IgD-negative memory B cell (primary cell): ENCODE results near the gene EEF1G. TPM values are rescaled to one million over a fixed set of nuclear protein-coding genes. Genes with fewer than 3 reads are reported as not detected.
"Not testable (repeated sequence)": the region's sequence is repeated elsewhere in the genome, so short reads cannot be mapped to it uniquely, and the experiment has no call there.

Source experiments
- H3K27ac Mint-ChIP-seq, 3 donors: one replicate each; pipeline ENCODE4 v1.8.0; 2020 to 2022; ENCODE audit warnings: mild to moderate bottlenecking in 3 of 3, mixed read lengths in 3 of 3, moderate library complexity in 1 of 3
- H3K27me3 Mint-ChIP-seq: one replicate; pipeline ENCODE4 v1.8.0; 2021; ENCODE audit warnings: mixed read lengths
- H3K36me3 Mint-ChIP-seq: one replicate; pipeline ENCODE4 v1.8.0; 2020; ENCODE audit warnings: mild to moderate bottlenecking, mixed read lengths
- H3K4me1 Mint-ChIP-seq, 3 donors: one replicate each; pipeline ENCODE4 v1.8.0; 2020 to 2022; ENCODE audit warnings: mixed read lengths in 3 of 3, mild to moderate bottlenecking in 1 of 3
- H3K4me3 Mint-ChIP-seq, 4 donors: one replicate each; pipeline ENCODE4 v1.8.0; 2020 to 2022; ENCODE audit warnings: mild to moderate bottlenecking in 4 of 4, mixed read lengths in 4 of 4, moderate library complexity in 3 of 4
- H3K9me3 Mint-ChIP-seq, 3 donors: one replicate each; pipeline ENCODE4 v1.8.0; 2020 to 2021; ENCODE audit warnings: mixed read lengths in 3 of 3, mild to moderate bottlenecking in 1 of 3
- polyA plus RNA-seq: library from polyadenylated mRNA; unstranded; fragments of 300-500 nt; fragmentation: Illumina TruSeq; gene quantifications from one replicate; pipeline ENCODE4 v1.2.3, GENCODE V29; 2021

The EEF1G gene
- polyA plus RNA-seq, 1 donor from 2014 or later, result 1,657 TPM

- Mint-ChIP-seq H3K9me3 (no peaks in the 10 kb centered on the region), H3K27ac (peak overlapping the region in 2 of 3 donors; percentile 40 to 87), H3K4me3 (peak overlapping the region; percentile 10 to 87 (median 64)), H3K36me3 (no peaks in the 10 kb centered on the region), H3K27me3 (no peaks in the 10 kb centered on the region), H3K4me1 (peaks cover 25 to 34% (median 29%) of the 10 kb centered on the region in 3 donors)
Observed at GRCh38 chr11:62575837-62576236, 2.1 kb upstream of the EEF1G start.

DNA sequence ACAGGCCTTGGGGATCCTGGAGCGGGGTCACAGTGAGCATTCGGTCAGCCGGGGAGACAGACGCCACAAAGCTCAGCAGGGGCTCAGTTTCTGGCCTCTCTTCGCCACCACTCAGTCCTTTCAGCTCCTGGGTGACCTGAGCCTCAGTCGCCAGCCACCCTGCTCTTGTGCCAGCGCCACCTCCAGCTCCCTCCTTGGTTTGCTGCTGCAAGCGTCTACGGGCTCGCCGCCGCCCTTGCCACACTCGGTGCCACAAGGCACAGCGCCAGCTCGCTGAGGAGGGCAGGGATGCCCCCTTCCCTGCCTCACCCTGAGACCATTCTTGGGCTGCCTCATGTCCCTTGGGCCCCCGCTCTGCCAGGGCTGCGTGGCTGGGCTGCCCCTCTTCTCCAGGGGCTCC lies 1.5 kb upstream of the EEF1G start:
- Mint-ChIP-seq H3K9me3 (no peaks in the 10 kb centered on the region), H3K27ac (peak overlapping the region in 1 of 3 donors; percentile 87), H3K4me3 (peak overlapping the region; percentile 10 to 98 (median 80)), H3K36me3 (no peaks in the 10 kb centered on the region), H3K27me3 (no peaks in the 10 kb centered on the region), H3K4me1 (peaks cover 26 to 36% (median 33%) of the 10 kb centered on the region in 3 donors)

- H3K27me3 Mint-ChIP-seq, result no peaks in the 10 kb centered on the region
- peaks cover 26 to 36% (median 36%) of the 10 kb centered on the region in 3 donors for H3K4me1 Mint-ChIP-seq
- peak overlapping the region; percentile 96 to 98 (median 97) for H3K4me3 Mint-ChIP-seq
- H3K9me3 Mint-ChIP-seq, result no peaks in the 10 kb centered on the region
- peaks cover under 1% of the 10 kb centered on the region for H3K36me3 Mint-ChIP-seq
- peak overlapping the region; percentile 87 to 97 (median 96) for H3K27ac Mint-ChIP-seq
Observed at GRCh38 chr11:62574363-62575071, 826 bp upstream of the EEF1G start.

- H3K36me3 Mint-ChIP-seq, result peaks cover 2% of the 10 kb centered on the region
- peaks cover 28 to 39% (median 36%) of the 10 kb centered on the region in 3 donors for H3K4me1 Mint-ChIP-seq
- peak overlapping the region; percentile 87 to 97 (median 96) for H3K27ac Mint-ChIP-seq
- H3K9me3 Mint-ChIP-seq, result no peaks in the 10 kb centered on the region
- H3K27me3 Mint-ChIP-seq, result no peaks in the 10 kb centered on the region
- peak overlapping the region; percentile 96 to 98 (median 97) for H3K4me3 Mint-ChIP-seq
Observed at GRCh38 chr11:62573006-62573591, 592 bp downstream of the EEF1G start.

DNA sequence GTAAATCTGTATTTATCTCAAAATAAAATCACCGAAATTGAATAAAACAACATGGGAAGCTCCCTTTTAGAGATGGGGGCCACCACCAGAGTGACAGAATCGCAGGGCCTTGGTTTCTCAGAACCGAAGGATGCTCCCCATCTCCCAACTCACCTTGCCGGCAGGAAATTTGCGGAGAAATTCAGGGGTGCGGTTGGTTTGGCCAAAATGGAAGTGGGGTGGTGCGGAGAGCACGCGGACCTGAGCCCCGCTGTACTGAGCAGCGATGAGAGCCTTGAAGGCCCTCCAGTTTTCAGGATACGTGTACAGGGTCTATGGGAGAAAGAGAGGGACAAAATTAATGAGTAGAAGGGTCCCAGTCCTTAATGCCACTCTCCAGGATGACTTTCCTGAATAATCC lies 1.3 kb downstream of the EEF1G start:
- H3K27ac Mint-ChIP-seq, result peak overlapping the region; percentile 87 to 97 (median 96)
- no peaks in the 10 kb centered on the region for H3K27me3 Mint-ChIP-seq
- peak overlapping the region; percentile 96 to 98 (median 97) for H3K4me3 Mint-ChIP-seq
- H3K9me3 Mint-ChIP-seq, result no peaks in the 10 kb centered on the region
- peaks cover 2% of the 10 kb centered on the region for H3K36me3 Mint-ChIP-seq
- peaks cover 27 to 40% (median 36%) of the 10 kb centered on the region in 3 donors for H3K4me1 Mint-ChIP-seq

DNA sequence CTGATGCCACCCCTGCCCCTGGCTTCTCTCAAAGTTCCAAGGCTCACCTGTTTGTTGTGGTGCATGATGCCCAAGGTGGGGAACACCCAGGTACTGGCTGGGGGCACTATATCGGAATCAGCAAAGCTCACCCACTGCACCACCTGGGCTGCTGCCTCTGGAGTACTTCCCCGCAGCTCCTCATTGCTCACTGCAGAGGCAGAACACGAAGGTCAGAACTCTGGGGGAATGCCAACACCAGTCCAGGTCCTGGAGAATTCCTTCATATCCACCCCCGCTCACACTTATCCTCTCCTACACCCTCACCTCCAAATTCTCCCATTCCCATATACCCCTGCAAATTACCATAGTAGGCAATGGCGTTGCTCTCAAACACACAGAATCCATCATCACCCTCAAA lies 2.2 kb downstream of the EEF1G start:
- Mint-ChIP-seq H3K4me1 (peaks cover 26 to 47% (median 36%) of the 10 kb centered on the region in 3 donors), H3K27ac (peak overlapping the region; percentile 4 to 93 (median 57)), H3K4me3 (peak overlapping the region in 1 of 4 donors; percentile 97)
- not testable (repeated sequence) for H3K36me3 Mint-ChIP-seq, H3K9me3 Mint-ChIP-seq, H3K27me3 Mint-ChIP-seq

GRCh38 chr11:62570903-62571302 lies 2.8 kb downstream of the EEF1G start:
- H3K4me1 Mint-ChIP-seq, result peaks cover 29 to 47% (median 40%) of the 10 kb centered on the region in 3 donors
- not testable (repeated sequence) for H3K27me3 Mint-ChIP-seq, H3K9me3 Mint-ChIP-seq, H3K36me3 Mint-ChIP-seq
- H3K4me3 Mint-ChIP-seq, result peak overlapping the region in 1 of 4 donors; percentile 97
- peak overlapping the region; percentile 4 to 71 (median 57) for H3K27ac Mint-ChIP-seq

GRCh38 chr11:62569611-62570010 lies 4.1 kb downstream of the EEF1G start:
- peak overlapping the region in 1 of 4 donors; percentile 49 for H3K4me3 Mint-ChIP-seq

DNA sequence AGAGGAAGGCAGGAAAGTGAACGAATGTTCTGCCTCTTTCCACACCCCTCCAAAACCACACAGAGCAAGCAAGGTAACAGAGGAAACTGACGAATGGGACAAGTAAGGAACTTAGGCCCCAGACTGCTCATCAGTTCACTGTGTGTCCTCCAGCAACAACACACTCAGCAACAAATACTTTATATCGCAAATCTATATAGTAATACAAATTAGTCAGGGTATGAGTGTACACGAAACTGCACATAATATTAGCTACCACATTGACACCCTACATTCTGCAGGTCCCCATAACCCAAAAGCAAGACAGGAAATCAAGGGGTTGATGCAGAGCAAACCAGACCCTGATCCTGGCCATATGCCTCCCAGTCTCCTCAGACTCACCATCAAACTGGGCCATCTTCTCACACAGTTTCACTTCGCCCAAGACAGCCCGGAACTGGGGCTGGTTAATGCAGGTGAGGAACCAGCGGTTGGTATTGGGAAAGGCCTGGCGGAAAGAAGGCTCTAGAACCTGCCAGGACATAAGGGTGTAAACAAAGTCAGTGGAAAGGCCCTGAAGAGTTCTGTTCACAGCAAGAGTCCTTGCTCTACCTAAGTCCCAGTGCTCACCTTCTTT lies 6.6 kb downstream of the EEF1G start:
- Mint-ChIP-seq H3K36me3 (peaks cover 4% of the 10 kb centered on the region), H3K4me1 (peaks cover 13 to 30% (median 26%) of the 10 kb centered on the region in 3 donors), H3K9me3 (no peaks in the 10 kb centered on the region), H3K27ac (peak overlapping the region in 2 of 3 donors; percentile 67 to 83), H3K4me3 (peak overlapping the region in 2 of 4 donors; percentile 18 to 67), H3K27me3 (no peaks in the 10 kb centered on the region)

More at GRCh38 chr11:62569611-62570010, 4.1 kb downstream of the EEF1G start:
- Mint-ChIP-seq H3K9me3 (no peaks in the 10 kb centered on the region), H3K4me1 (peaks cover 23 to 44% (median 42%) of the 10 kb centered on the region in 3 donors), H3K36me3 (peaks cover 4% of the 10 kb centered on the region), H3K27ac (no peak overlapping the region), H3K27me3 (no peaks in the 10 kb centered on the region)

- Mint-ChIP-seq H3K4me1 (peaks cover 12 to 27% (median 24%) of the 10 kb centered on the region in 3 donors), H3K27me3 (no peaks in the 10 kb centered on the region), H3K4me3 (no peak overlapping the region), H3K27ac (peak overlapping the region in 1 of 3 donors; percentile 67), H3K36me3 (peaks cover 4% of the 10 kb centered on the region), H3K9me3 (no peaks in the 10 kb centered on the region)
Observed at GRCh38 chr11:62566247-62566646, 7.4 kb downstream of the EEF1G start.

GRCh38 chr11:62565100-62565802 lies 8.4 kb downstream of the EEF1G start:
- no peaks in the 10 kb centered on the region for H3K27me3 Mint-ChIP-seq
- H3K9me3 Mint-ChIP-seq, result no peaks in the 10 kb centered on the region
- H3K27ac Mint-ChIP-seq, result peak overlapping the region in 1 of 3 donors; percentile 67
- H3K36me3 Mint-ChIP-seq, result peaks cover 4% of the 10 kb centered on the region
- H3K4me3 Mint-ChIP-seq, result no peak overlapping the region
- H3K4me1 Mint-ChIP-seq, result peaks cover 13 to 26% (median 24%) of the 10 kb centered on the region in 3 donors

- H3K36me3 Mint-ChIP-seq, result not testable (repeated sequence)
- H3K4me3 Mint-ChIP-seq, result peak overlapping the region in 1 of 4 donors; percentile 50
Observed at GRCh38 chr11:62561677-62562230, 11.9 kb downstream of the EEF1G start.

DNA sequence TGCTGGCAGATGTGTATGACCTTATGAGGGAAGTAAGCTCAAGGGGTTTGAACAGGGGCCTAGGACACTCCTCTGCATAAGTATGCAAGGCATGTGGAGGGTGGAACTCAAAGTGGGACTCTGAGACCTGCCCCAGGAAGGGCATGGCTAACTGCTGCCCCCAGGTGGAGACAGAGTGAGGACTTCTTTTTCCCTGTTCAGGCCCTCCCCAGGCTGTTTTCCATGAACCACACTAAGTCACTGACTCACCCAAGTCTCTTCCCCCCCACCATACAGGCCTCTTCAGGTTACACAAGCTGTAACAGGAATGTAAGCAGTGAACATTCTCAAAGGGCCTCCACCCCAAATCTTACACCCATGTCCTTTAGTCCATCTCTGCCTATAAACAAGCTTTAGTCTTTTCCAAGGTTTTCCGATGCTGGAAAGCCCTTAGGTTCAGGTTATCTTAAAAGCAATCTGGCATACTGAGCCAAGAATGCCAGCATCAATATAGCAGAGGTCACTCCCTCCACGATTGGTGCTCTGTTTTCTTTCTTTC lies 13.1 kb downstream of the EEF1G start:
- no peaks in the 10 kb centered on the region for H3K9me3 Mint-ChIP-seq
- no peaks in the 10 kb centered on the region for H3K27me3 Mint-ChIP-seq
- no peaks in the 10 kb centered on the region for H3K36me3 Mint-ChIP-seq
- peak overlapping the region; percentile 19 to 48 (median 20) for H3K27ac Mint-ChIP-seq
- peaks cover 35 to 43% (median 37%) of the 10 kb centered on the region in 3 donors for H3K4me1 Mint-ChIP-seq
- peak overlapping the region in 1 of 4 donors; percentile 33 for H3K4me3 Mint-ChIP-seq

More at GRCh38 chr11:62561677-62562230, 11.9 kb downstream of the EEF1G start:
- peak overlapping the region; percentile 38 to 67 (median 64) for H3K27ac Mint-ChIP-seq
- peaks cover 24 to 38% (median 32%) of the 10 kb centered on the region in 3 donors for H3K4me1 Mint-ChIP-seq
- H3K27me3 Mint-ChIP-seq, H3K9me3 Mint-ChIP-seq: not testable (repeated sequence)

GRCh38 chr11:62559626-62560025 lies 14.1 kb downstream of the EEF1G start:
- H3K36me3 Mint-ChIP-seq, H3K9me3 Mint-ChIP-seq, H3K27me3 Mint-ChIP-seq: not testable (repeated sequence)
- H3K27ac Mint-ChIP-seq, result peak overlapping the region; percentile 23 to 88 (median 48)
- H3K4me3 Mint-ChIP-seq, result peak overlapping the region in 2 of 4 donors; percentile 33 to 73
- H3K4me1 Mint-ChIP-seq, result peaks cover 38 to 45% (median 44%) of the 10 kb centered on the region in 3 donors
